Measurements from ENCODE around the gene ERLIN1. TPM values are rescaled to one million over a fixed set of nuclear protein-coding genes. Genes with fewer than 3 reads are reported as not detected.

ERLIN1 gene
- total RNA-seq, 2 donors from 2014 or later: 7.2 to 10.8 TPM

GRCh38 chr10:100216006-100216405 is 30.2 kb upstream of the ERLIN1 start:
- peaks cover 73% of the 10 kb centered on the region for H3K36me3 ChIP-seq
- TF ChIP-seq CTCF (IDR thresholded peaks at IDR 0.05): no peak
- H3K4me1 ChIP-seq: no peaks in the 10 kb centered on the region
- H3K9me3 ChIP-seq: no peaks in the 10 kb centered on the region
- no peak overlapping the region for H3K4me3 ChIP-seq
- no peaks in the 10 kb centered on the region for H3K27me3 ChIP-seq
- H3K27ac ChIP-seq: no peak overlapping the region
- DNase-seq (ENCODE audit: low spot score): no peak

GRCh38 chr10:100209303-100209702 is 23.5 kb upstream of the ERLIN1 start:
- no peaks in the 10 kb centered on the region for H3K9me3 ChIP-seq
- no peak overlapping the region for H3K27ac ChIP-seq
- no peaks in the 10 kb centered on the region for H3K4me1 ChIP-seq
- H3K27me3 ChIP-seq: no peaks in the 10 kb centered on the region
- H3K36me3 ChIP-seq: peaks cover 57% of the 10 kb centered on the region
- TF ChIP-seq CTCF (IDR thresholded peaks at IDR 0.05): no peak
- no peak for DNase-seq (ENCODE audit: low spot score)
- H3K4me3 ChIP-seq: no peak overlapping the region

GRCh38 chr10:100208276-100208675 is 22.4 kb upstream of the ERLIN1 start:
- no peak for TF ChIP-seq CTCF (IDR thresholded peaks at IDR 0.05)

GRCh38 chr10:100204370-100204769 is 18.5 kb upstream of the ERLIN1 start:
- Histone ChIP-seq H3K36me3 (peaks cover 80% of the 10 kb centered on the region), H3K27ac (no peak overlapping the region), H3K4me3 (no peak overlapping the region), H3K27me3 (no peaks in the 10 kb centered on the region), H3K9me3 (no peaks in the 10 kb centered on the region), H3K4me1 (no peaks in the 10 kb centered on the region)
- no peak for TF ChIP-seq CTCF (IDR thresholded peaks at IDR 0.05)
- DNase-seq (ENCODE audit: low spot score): no peak

More at GRCh38 chr10:100208276-100208675, 22.4 kb upstream of the ERLIN1 start:
- no peak for DNase-seq (ENCODE audit: low spot score)
- H3K4me1 ChIP-seq: no peaks in the 10 kb centered on the region
- no peak overlapping the region for H3K27ac ChIP-seq
- H3K9me3 ChIP-seq: no peaks in the 10 kb centered on the region
- no peak overlapping the region for H3K4me3 ChIP-seq
- H3K36me3 ChIP-seq: peaks cover 56% of the 10 kb centered on the region
- H3K27me3 ChIP-seq: no peaks in the 10 kb centered on the region

- H3K27ac ChIP-seq: no peak overlapping the region
- H3K4me1 ChIP-seq: no peaks in the 10 kb centered on the region
- no peaks in the 10 kb centered on the region for H3K9me3 ChIP-seq
- no peak overlapping the region for H3K4me3 ChIP-seq
- DNase-seq (ENCODE audit: low spot score): no peak
- no peak for TF ChIP-seq CTCF (IDR thresholded peaks at IDR 0.05)
- no peaks in the 10 kb centered on the region for H3K27me3 ChIP-seq
- peaks cover 87% of the 10 kb centered on the region for H3K36me3 ChIP-seq
These were observed 15.7 kb upstream of the ERLIN1 start for GRCh38 chr10:100201549-100201948.

GRCh38 chr10:100194711-100195110 is 8.9 kb upstream of the ERLIN1 start:
- no peak for TF ChIP-seq CTCF (IDR thresholded peaks at IDR 0.05)
- Histone ChIP-seq H3K27me3 (no peaks in the 10 kb centered on the region), H3K27ac (no peak overlapping the region), H3K36me3 (peaks cover 63% of the 10 kb centered on the region), H3K4me1 (peaks cover 0 to 4% of the 10 kb centered on the region in 2 donors), H3K9me3 (no peaks in the 10 kb centered on the region), H3K4me3 (no peak overlapping the region)
- no peak for DNase-seq (ENCODE audit: low spot score)
